ENCODE results near the gene MKX.

MKX gene

GRCh38 chr10:27719052-27719451 is 26.6 kb downstream of the MKX start:
- no peaks in the 10 kb centered on the region for H3K36me3 ChIP-seq (ENCODE audit: insufficient read depth, insufficient read length, low read length)
- no peaks in the 10 kb centered on the region for H3K9me3 ChIP-seq (ENCODE audit: insufficient read depth, low read length)
- no peak overlapping the region for H3K4me3 ChIP-seq (ENCODE audit: insufficient read length, low read depth)
- no peak for DNase-seq (ENCODE audit: low read depth, low spot score)
- no peak overlapping the region for H3K9ac ChIP-seq (ENCODE audit: insufficient read length, low read depth)
- TF ChIP-seq SUZ12 (IDR thresholded peaks at IDR 0.05; ENCODE audit: extremely low read depth, insufficient read depth, insufficient read length) (no peak), YY1 (IDR thresholded peaks at IDR 0.05; ENCODE audit: insufficient read depth, insufficient read length) (no peak), ZNF274 (IDR thresholded peaks at IDR 0.05; ENCODE audit: low read depth, low read length) (no peak)
- no peaks in the 10 kb centered on the region for H3K4me1 ChIP-seq (ENCODE audit: insufficient read depth, insufficient read length)
- no peaks in the 10 kb centered on the region for H3K27me3 ChIP-seq (ENCODE audit: insufficient read depth, insufficient read length)

GRCh38 chr10:27717861-27718260 is 27.8 kb downstream of the MKX start:
- Histone ChIP-seq H3K9me3 (ENCODE audit: insufficient read depth, low read length) (no peaks in the 10 kb centered on the region), H3K36me3 (ENCODE audit: insufficient read depth, insufficient read length, low read length) (no peaks in the 10 kb centered on the region), H3K27me3 (ENCODE audit: insufficient read depth, insufficient read length) (no peaks in the 10 kb centered on the region), H3K4me1 (ENCODE audit: insufficient read depth, insufficient read length) (no peaks in the 10 kb centered on the region), H3K4me3 (ENCODE audit: insufficient read length, low read depth) (no peak overlapping the region), H3K9ac (ENCODE audit: insufficient read length, low read depth) (no peak overlapping the region)
- DNase-seq (ENCODE audit: low read depth, low spot score) = no peak
- TF ChIP-seq YY1 (IDR thresholded peaks at IDR 0.05; ENCODE audit: insufficient read depth, insufficient read length) (no peak), SUZ12 (IDR thresholded peaks at IDR 0.05; ENCODE audit: extremely low read depth, insufficient read depth, insufficient read length) (no peak), ZNF274 (IDR thresholded peaks at IDR 0.05; ENCODE audit: low read depth, low read length) (no peak)

DNA sequence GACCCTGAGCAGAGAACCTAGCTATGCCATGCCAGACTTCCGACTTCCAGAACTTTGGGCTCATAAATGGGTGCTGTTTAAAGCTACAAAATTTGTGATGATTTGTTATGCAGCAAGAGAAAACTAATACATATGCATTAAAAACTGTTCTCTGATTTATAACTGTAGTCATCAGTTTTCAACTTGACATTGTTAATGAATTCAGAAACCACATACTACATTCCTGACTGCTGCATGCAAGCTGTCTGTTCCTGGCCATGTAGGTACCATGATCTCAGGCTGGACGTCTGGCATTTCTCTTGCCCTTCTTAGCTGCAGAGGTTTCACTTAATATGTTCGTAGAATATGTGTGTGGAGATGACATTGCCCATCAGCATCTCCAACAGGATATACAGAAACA is 28.4 kb downstream of the MKX start:
- Histone ChIP-seq H3K27me3 (ENCODE audit: insufficient read depth, insufficient read length) (no peaks in the 10 kb centered on the region), H3K4me3 (ENCODE audit: insufficient read length, low read depth) (no peak overlapping the region), H3K9ac (ENCODE audit: insufficient read length, low read depth) (no peak overlapping the region), H3K36me3 (ENCODE audit: insufficient read depth, insufficient read length, low read length) (no peaks in the 10 kb centered on the region), H3K9me3 (ENCODE audit: insufficient read depth, low read length) (no peaks in the 10 kb centered on the region), H3K4me1 (ENCODE audit: insufficient read depth, insufficient read length) (no peaks in the 10 kb centered on the region)
- TF ChIP-seq ZNF274 (IDR thresholded peaks at IDR 0.05; ENCODE audit: low read depth, low read length) (no peak), SUZ12 (IDR thresholded peaks at IDR 0.05; ENCODE audit: extremely low read depth, insufficient read depth, insufficient read length) (no peak), YY1 (IDR thresholded peaks at IDR 0.05; ENCODE audit: insufficient read depth, insufficient read length) (no peak)
- DNase-seq (ENCODE audit: low read depth, low spot score) = no peak

DNA sequence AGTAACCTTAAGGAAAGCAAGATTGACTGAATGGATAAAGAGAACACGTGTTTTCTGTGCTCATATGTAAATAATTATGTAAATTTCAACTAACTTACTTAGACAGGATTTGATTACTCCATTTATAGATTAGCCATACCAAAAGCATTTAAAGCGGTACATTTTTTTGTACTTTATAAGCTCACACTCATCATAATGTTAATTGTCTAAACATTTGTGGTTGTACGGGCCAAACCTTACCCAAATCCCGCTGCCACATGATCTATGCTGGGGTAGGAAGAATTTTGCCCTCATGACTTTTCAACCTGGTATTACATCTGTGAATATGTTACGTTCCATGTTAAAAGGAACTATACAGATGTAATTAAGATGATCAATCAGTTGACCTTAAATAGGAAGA is 29.1 kb downstream of the MKX start:
- no peak for DNase-seq (ENCODE audit: low read depth, low spot score)
- Histone ChIP-seq H3K36me3 (ENCODE audit: insufficient read depth, insufficient read length, low read length) (no peaks in the 10 kb centered on the region), H3K27me3 (ENCODE audit: insufficient read depth, insufficient read length) (no peaks in the 10 kb centered on the region), H3K9me3 (ENCODE audit: insufficient read depth, low read length) (no peaks in the 10 kb centered on the region), H3K4me3 (ENCODE audit: insufficient read length, low read depth) (no peak overlapping the region), H3K4me1 (ENCODE audit: insufficient read depth, insufficient read length) (no peaks in the 10 kb centered on the region), H3K9ac (ENCODE audit: insufficient read length, low read depth) (no peak overlapping the region)
- TF ChIP-seq YY1 (IDR thresholded peaks at IDR 0.05; ENCODE audit: insufficient read depth, insufficient read length) (no peak), ZNF274 (IDR thresholded peaks at IDR 0.05; ENCODE audit: low read depth, low read length) (no peak), SUZ12 (IDR thresholded peaks at IDR 0.05; ENCODE audit: extremely low read depth, insufficient read depth, insufficient read length) (no peak)

DNA sequence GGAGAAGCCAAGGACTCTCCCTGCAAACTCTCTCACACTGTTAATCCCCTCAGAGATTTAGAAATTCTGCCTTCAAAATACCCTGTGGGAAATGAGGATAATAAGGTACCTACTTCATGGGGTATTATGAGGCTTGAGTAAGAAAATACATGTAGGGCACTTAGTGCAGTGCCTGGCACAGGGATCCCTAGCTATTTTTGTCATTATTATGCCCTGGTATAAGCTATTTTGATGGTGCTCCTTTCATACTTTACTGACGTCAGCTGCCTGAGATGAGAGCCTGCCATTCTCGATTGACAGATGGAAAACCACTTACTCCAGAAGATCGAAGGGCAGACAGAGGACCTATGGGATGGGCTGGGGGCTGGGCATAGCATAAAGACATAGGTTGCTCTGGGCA is 30.1 kb downstream of the MKX start:
- Histone ChIP-seq H3K36me3 (ENCODE audit: insufficient read depth, insufficient read length, low read length) (no peaks in the 10 kb centered on the region), H3K9me3 (ENCODE audit: insufficient read depth, low read length) (no peaks in the 10 kb centered on the region), H3K9ac (ENCODE audit: insufficient read length, low read depth) (no peak overlapping the region), H3K27me3 (ENCODE audit: insufficient read depth, insufficient read length) (no peaks in the 10 kb centered on the region), H3K4me1 (ENCODE audit: insufficient read depth, insufficient read length) (no peaks in the 10 kb centered on the region), H3K4me3 (ENCODE audit: insufficient read length, low read depth) (no peak overlapping the region)
- TF ChIP-seq YY1 (IDR thresholded peaks at IDR 0.05; ENCODE audit: insufficient read depth, insufficient read length) = no peak
- no peak for TF ChIP-seq SUZ12 (IDR thresholded peaks at IDR 0.05; ENCODE audit: extremely low read depth, insufficient read depth, insufficient read length)
- TF ChIP-seq ZNF274 (IDR thresholded peaks at IDR 0.05; ENCODE audit: low read depth, low read length) = no peak
- no peak for DNase-seq (ENCODE audit: low read depth, low spot score)

DNA sequence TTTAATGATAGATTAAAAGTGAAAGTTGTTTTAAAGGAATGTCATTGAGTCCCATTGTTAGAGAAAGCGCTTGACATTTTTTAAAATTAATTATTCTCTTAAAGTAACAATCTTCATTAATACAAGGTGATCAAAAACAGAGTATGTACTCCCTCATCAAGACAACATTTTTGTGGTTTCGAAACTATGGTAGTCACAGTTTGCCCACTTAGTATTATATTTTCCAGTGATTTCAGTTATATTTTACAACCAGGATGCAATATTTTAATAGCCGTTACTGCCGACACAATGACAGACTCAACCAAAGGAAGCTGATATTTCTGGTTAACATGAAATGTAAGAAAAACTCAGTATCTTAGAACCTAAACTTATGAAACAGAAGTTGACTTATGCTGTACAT is 31.3 kb downstream of the MKX start:
- H3K27me3 ChIP-seq (ENCODE audit: insufficient read depth, insufficient read length) = no peaks in the 10 kb centered on the region
- no peak for TF ChIP-seq SUZ12 (IDR thresholded peaks at IDR 0.05; ENCODE audit: extremely low read depth, insufficient read depth, insufficient read length)
- TF ChIP-seq ZNF274 (IDR thresholded peaks at IDR 0.05; ENCODE audit: low read depth, low read length) = no peak
- TF ChIP-seq YY1 (IDR thresholded peaks at IDR 0.05; ENCODE audit: insufficient read depth, insufficient read length) = no peak
- H3K4me1 ChIP-seq (ENCODE audit: insufficient read depth, insufficient read length) = no peaks in the 10 kb centered on the region
- H3K9ac ChIP-seq (ENCODE audit: insufficient read length, low read depth) = no peak overlapping the region
- H3K4me3 ChIP-seq (ENCODE audit: insufficient read length, low read depth) = no peak overlapping the region
- no peaks in the 10 kb centered on the region for H3K9me3 ChIP-seq (ENCODE audit: insufficient read depth, low read length)
- no peak for DNase-seq (ENCODE audit: low read depth, low spot score)
- no peaks in the 10 kb centered on the region for H3K36me3 ChIP-seq (ENCODE audit: insufficient read depth, insufficient read length, low read length)

DNA sequence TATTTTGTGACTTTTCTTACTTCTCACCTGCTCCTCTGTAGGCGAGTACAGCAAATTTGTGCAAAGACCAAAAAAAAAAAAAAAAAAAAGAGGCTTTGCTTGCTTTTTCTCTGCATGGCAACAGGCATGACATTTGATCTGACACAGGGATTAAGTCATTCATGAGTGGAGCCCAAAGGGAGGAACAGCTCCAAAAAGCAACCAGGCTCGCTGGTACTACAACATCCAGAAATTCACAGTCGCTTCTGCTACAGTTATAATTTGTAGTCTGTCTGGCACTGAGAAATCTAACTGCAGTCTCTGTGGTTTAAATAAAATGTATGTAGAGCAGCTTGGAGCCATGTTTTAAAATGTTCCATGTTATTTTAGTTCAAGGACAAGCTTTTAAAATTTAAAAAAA is 31.7 kb downstream of the MKX start:
- no peak overlapping the region for H3K9ac ChIP-seq (ENCODE audit: insufficient read length, low read depth)
- TF ChIP-seq ZNF274 (IDR thresholded peaks at IDR 0.05; ENCODE audit: low read depth, low read length) (no peak), SUZ12 (IDR thresholded peaks at IDR 0.05; ENCODE audit: extremely low read depth, insufficient read depth, insufficient read length) (no peak), YY1 (IDR thresholded peaks at IDR 0.05; ENCODE audit: insufficient read depth, insufficient read length) (no peak)
- H3K27me3 ChIP-seq (ENCODE audit: insufficient read depth, insufficient read length) = no peaks in the 10 kb centered on the region
- no peak overlapping the region for H3K4me3 ChIP-seq (ENCODE audit: insufficient read length, low read depth)
- H3K36me3 ChIP-seq (ENCODE audit: insufficient read depth, insufficient read length, low read length) = no peaks in the 10 kb centered on the region
- H3K9me3 ChIP-seq (ENCODE audit: insufficient read depth, low read length) = no peaks in the 10 kb centered on the region
- DNase-seq (ENCODE audit: low read depth, low spot score) = no peak
- no peaks in the 10 kb centered on the region for H3K4me1 ChIP-seq (ENCODE audit: insufficient read depth, insufficient read length)

- Histone ChIP-seq H3K36me3 (ENCODE audit: insufficient read depth, insufficient read length, low read length) (no peaks in the 10 kb centered on the region), H3K4me1 (ENCODE audit: insufficient read depth, insufficient read length) (no peaks in the 10 kb centered on the region), H3K9me3 (ENCODE audit: insufficient read depth, low read length) (no peaks in the 10 kb centered on the region), H3K9ac (ENCODE audit: insufficient read length, low read depth) (no peak overlapping the region), H3K4me3 (ENCODE audit: insufficient read length, low read depth) (no peak overlapping the region), H3K27me3 (ENCODE audit: insufficient read depth, insufficient read length) (no peaks in the 10 kb centered on the region)
- no peak for TF ChIP-seq SUZ12 (IDR thresholded peaks at IDR 0.05; ENCODE audit: extremely low read depth, insufficient read depth, insufficient read length)
- no peak for TF ChIP-seq ZNF274 (IDR thresholded peaks at IDR 0.05; ENCODE audit: low read depth, low read length)
- no peak for TF ChIP-seq YY1 (IDR thresholded peaks at IDR 0.05; ENCODE audit: insufficient read depth, insufficient read length)
- DNase-seq (ENCODE audit: low read depth, low spot score) = no peak
Observed at GRCh38 chr10:27710014-27710413, 35.6 kb downstream of the MKX start.

Data from NT2/D1 (cell line).